Liver (tissue), 9 donors: ENCODE measurements around the gene BST1. TPM values are rescaled to one million over a fixed set of nuclear protein-coding genes. Genes with fewer than 3 reads are reported as not detected.

Source experiments
- DNase-seq: peaks from one replicate; pipeline ENCODE4 v3.0.0-alpha.2; 2017; ENCODE audit warnings: low spot score
- H3K27ac ChIP-seq, 2 donors: one replicate each; pipeline ENCODE4 v1.7.0; 2013; ENCODE audit warnings: inconsistent platforms in 2 of 2, low read length in 2 of 2, control low read depth in 1 of 2, low read depth in 1 of 2, mild to moderate bottlenecking in 1 of 2
- H3K27me3 ChIP-seq, 4 donors: one replicate each; pipeline versions ENCODE4 v1.6.1 to v1.7.0; 2013; ENCODE audit warnings: low read length in 3 of 4, inconsistent platforms in 1 of 4, mild to moderate bottlenecking in 1 of 4, moderate library complexity in 1 of 4; ENCODE audit not compliant: control insufficient read depth in 4 of 4, insufficient read depth in 4 of 4
- H3K36me3 ChIP-seq, 4 donors: one replicate each; pipeline versions ENCODE4 v1.6.1 to v1.7.0; 2013; ENCODE audit warnings: low read length in 3 of 4, mild to moderate bottlenecking in 3 of 4, low read depth in 1 of 4, moderate library complexity in 1 of 4; ENCODE audit not compliant: control insufficient read depth in 4 of 4, insufficient read depth in 3 of 4
- H3K4me1 ChIP-seq, 4 donors: one replicate each; pipeline versions ENCODE4 v1.6.1 to v1.7.0; 2013; ENCODE audit warnings: low read length in 3 of 4, mild to moderate bottlenecking in 3 of 4, moderate library complexity in 1 of 4; ENCODE audit not compliant: control insufficient read depth in 4 of 4, insufficient read depth in 4 of 4
- H3K4me3 ChIP-seq, 3 donors: one replicate each; pipeline versions ENCODE4 v1.6.1 to v1.7.0; 2013; ENCODE audit warnings: low read length in 3 of 3, control low read depth in 1 of 3, low read depth in 1 of 3, mild to moderate bottlenecking in 1 of 3
- H3K9ac ChIP-seq, 2 donors: one replicate each; pipeline ENCODE4 v1.7.0; 2013; ENCODE audit warnings: low read length in 2 of 2, mild to moderate bottlenecking in 2 of 2, moderate library complexity in 2 of 2, control low read depth in 1 of 2, low read depth in 1 of 2
- H3K9me3 ChIP-seq, 4 donors: one replicate each; pipeline versions ENCODE4 v1.6.1 to v1.7.0; 2013; ENCODE audit warnings: low read length in 3 of 4; ENCODE audit not compliant: control insufficient read depth in 4 of 4
- CTCF ChIP-seq: fragments of 150-350 bp; IDR thresholded peaks from 2 replicates; pipeline ENCODE4 v1.5.1; 2017; ENCODE audit warnings: improper control_type of control experiment, low read depth, low read length; ENCODE audit not compliant: missing input control
- JUND ChIP-seq, 2 donors: IDR thresholded peaks; 2 replicates each; pipeline ENCODE4 v1.6.1; 2016; ENCODE audit warnings: antibody characterized with exemption in 2 of 2
- MAX ChIP-seq: IDR thresholded peaks from 2 replicates; pipeline ENCODE4 v1.6.1; 2016; ENCODE audit warnings: antibody characterized with exemption
- WGBS: extraction: QIAGEN DNeasy Blood & Tissue Kit; methylation state at CpG from one replicate; pipeline ENCODE4 v1.1.7; 2013; 5-methylcytosine and 5-hydroxymethylcytosine counted together
- polyA plus RNA-seq, 2 donors: library from polyadenylated mRNA; stranded (reverse) in 1 of 2; unstranded in 1 of 2; fragments of 200-250 nt in 1 of 2; fragments of >200 nt in 1 of 2; fragmentation: Nextera tagmentation in 1 of 2; extraction: Ambion mirVana in 1 of 2; gene quantifications; one replicate each; pipeline versions ENCODE4 v1.2.1 to v1.2.3, GENCODE V29; 2013 to 2015
- total RNA-seq, 2 donors: library from RNA; depleted of rRNA; stranded (reverse); fragments of >200 nt; gene quantifications; one replicate each; pipeline ENCODE4 v1.2.3, GENCODE V29; 2014
- donor health status: healthy.
- donor health status: healthy.
- donor health status: healthy.
- donor health status: healthy.
- donor health status: healthy.

The BST1 gene
- total and polyA plus RNA-seq, 4 donors: 3.7 to 13.2 (median 9.9) TPM

- no peaks in the 10 kb centered on the region for H3K27me3 ChIP-seq
- H3K27ac ChIP-seq: peak overlapping the region; percentile 19 to 79
- no peaks in the 10 kb centered on the region for H3K9me3 ChIP-seq
- no peak for DNase-seq
- TF ChIP-seq JUND (IDR thresholded peaks at IDR 0.05) (no peak), CTCF (no peak)
- H3K4me1 ChIP-seq: peaks cover 0 to 17% (median 5%) of the 10 kb centered on the region in 4 donors
- H3K36me3 ChIP-seq: no peaks in the 10 kb centered on the region
- H3K4me3 ChIP-seq: peak overlapping the region in 2 of 3 donors; percentile 79 to 88
- H3K9ac ChIP-seq: peak overlapping the region in 1 of 2 donors; percentile 45
- 86% methylated on average over 1 of the region's 1 CpG for WGBS
Measured at GRCh38 chr4:15779809-15780208, 76.9 kb downstream of the BST1 start.

GRCh38 chr4:15781427-15782095 lies 78.7 kb downstream of the BST1 start:
- Histone ChIP-seq H3K4me1 (peaks cover 0 to 17% (median 5%) of the 10 kb centered on the region in 4 donors), H3K27ac (no peak overlapping the region), H3K9me3 (no peaks in the 10 kb centered on the region), H3K9ac (no peak overlapping the region), H3K4me3 (no peak overlapping the region), H3K27me3 (no peaks in the 10 kb centered on the region), H3K36me3 (no peaks in the 10 kb centered on the region)
- no peak for DNase-seq
- 80% methylated on average over 6 of the region's 6 CpGs for WGBS
- TF ChIP-seq MAX: no peak

Other genes starting within 250 kb of the BST1 start
- gene CC2D2A, start 233.2 kb upstream of the BST1 start, total RNA-seq: 1 to 10 TPM; 2.9 to 3.8 TPM
- 1 to 10 TPM; 2.3 to 2.8 TPM for gene CC2D2A, start 233.2 kb upstream of the BST1 start, polyA plus RNA-seq
- gene FBXL5, start 47.7 kb upstream of the BST1 start, total RNA-seq: 10 to 100 TPM; 42.6 to 79.7 TPM
- 10 to 100 TPM; 24.5 to 26.4 TPM for gene FBXL5, start 47.7 kb upstream of the BST1 start, polyA plus RNA-seq
- gene FAM200B, start 21.2 kb upstream of the BST1 start, total RNA-seq: 10 to 100 TPM; 11.8 to 17.0 TPM
- 10 to 100 TPM; 16.8 to 45.7 TPM for gene FAM200B, start 21.2 kb upstream of the BST1 start, polyA plus RNA-seq
- 1 to 10 TPM; 6.1 to 9.4 TPM for gene CD38, start 75.3 kb downstream of the BST1 start, total RNA-seq
- gene CD38, start 75.3 kb downstream of the BST1 start, polyA plus RNA-seq: 1 to 10 TPM; 3.2 to 4.5 TPM
- gene FGFBP1, start 235.7 kb downstream of the BST1 start, total RNA-seq: not detected
- gene FGFBP1, start 235.7 kb downstream of the BST1 start, polyA plus RNA-seq: not detected